Smooth muscle cell (in vitro differentiated cells): ENCODE measurements around the gene LPO. TPM values are rescaled to one million over a fixed set of nuclear protein-coding genes. Genes with fewer than 3 reads are reported as not detected.

ENCODE experiments used
- DNase-seq: peaks from one replicate; lab custom pipeline; 2025; ENCODE audit not compliant: unreplicated experiment; lab: John Stamatoyannopoulos, UW
- H2AFZ ChIP-seq: fragments of 200-600 bp; sonication (generic); 2 replicates; pipeline ENCODE4 v1.6.0; 2016; ENCODE audit warnings: antibody characterized with exemption, low read depth, mild to moderate bottlenecking
- H3F3A ChIP-seq: fragments of 200-600 bp; sonication (generic); 2 replicates; pipeline ENCODE4 v1.6.0; 2017; ENCODE audit warnings: antibody characterized with exemption, low read depth
- H3K27ac ChIP-seq: fragments of 200-600 bp; sonication (generic); 2 replicates; pipeline ENCODE4 v1.5.1; 2016; ENCODE audit warnings: low read depth, mild to moderate bottlenecking
- H3K27me3 ChIP-seq: fragments of 200-600 bp; sonication (generic); 2 replicates; pipeline ENCODE4 v1.6.1; 2016; ENCODE audit warnings: low read depth, mild to moderate bottlenecking
- H3K36me3 ChIP-seq: fragments of 200-600 bp; sonication (generic); 2 replicates; pipeline ENCODE4 v1.5.1; 2016; ENCODE audit warnings: low read depth
- H3K4me1 ChIP-seq: fragments of 200-600 bp; sonication (generic); 2 replicates; pipeline ENCODE4 v1.5.1; 2016; ENCODE audit warnings: low read depth
- H3K4me2 ChIP-seq: fragments of 200-600 bp; sonication (generic); 2 replicates; pipeline ENCODE4 v1.6.0; 2016; ENCODE audit warnings: mild to moderate bottlenecking
- H3K4me3 ChIP-seq: fragments of 200-600 bp; sonication (generic); 2 replicates; pipeline ENCODE4 v1.5.1; 2016; ENCODE audit warnings: mild to moderate bottlenecking
- H3K79me2 ChIP-seq: fragments of 200-600 bp; sonication (generic); 2 replicates; pipeline ENCODE4 v1.6.0; 2016; ENCODE audit warnings: low read depth, mild to moderate bottlenecking
- H3K9ac ChIP-seq: fragments of 200-600 bp; sonication (generic); 2 replicates; pipeline ENCODE4 v1.6.0; 2016; ENCODE audit warnings: low read depth
- H3K9me3 ChIP-seq: fragments of 200-600 bp; sonication (generic); replicated peaks from 2 replicates; pipeline ENCODE4 v1.5.1; 2016; ENCODE audit warnings: low read depth
- H4K20me1 ChIP-seq: fragments of 200-600 bp; sonication (generic); 2 replicates; pipeline ENCODE4 v1.6.0; 2016; ENCODE audit warnings: low read depth
- WGBS: methylation state at CpG from one replicate; pipeline ENCODE4 v1.1.7; 2016; ENCODE audit warnings: low lambda C conversion rate; 5-methylcytosine and 5-hydroxymethylcytosine counted together
- polyA plus RNA-seq: library from polyadenylated mRNA; unstranded; fragments of >200 nt; fragmentation: Nextera tagmentation; extraction: Ambion mirVana; gene quantifications from 2 replicates; pipeline ENCODE4 v1.2.1, GENCODE V29; 2016
- total RNA-seq: library from RNA; depleted of rRNA; stranded (reverse); fragments of >200 nt; gene quantifications from 2 replicates; pipeline ENCODE4 v1.2.3, GENCODE V29; 2014
- TF ChIP-seq, protein P1 (sequence below): fragments of 200-600 bp; sonication (generic); IDR thresholded peaks from 2 replicates; pipeline ENCODE4 v1.5.1; 2017; ENCODE audit warnings: borderline replicate concordance, mild to moderate bottlenecking, antibody characterized with exemption; ENCODE audit not compliant: insufficient read depth, poor library complexity, severe bottlenecking

The LPO gene
- total and polyA plus RNA-seq, 2 experiments from 2014 or later, result 3.3 to 4.1 TPM

- WGBS, result 96% methylated on average over 7 of the region's 7 CpGs
Measured at GRCh38 chr17:58265902-58266875, 27.8 kb downstream of the LPO start.

GRCh38 chr17:58267347-58268324 is 29.3 kb downstream of the LPO start:
- Histone ChIP-seq H4K20me1 (no peaks in the 10 kb centered on the region), H3K27me3 (peaks cover 32% of the 10 kb centered on the region), H3K4me2 (no peak overlapping the region), H3K9ac (no peak overlapping the region), H3F3A (no peaks in the 10 kb centered on the region), H3K36me3 (no peaks in the 10 kb centered on the region), H3K27ac (no peak overlapping the region), H2AFZ (no peak overlapping the region), H3K4me1 (no peaks in the 10 kb centered on the region), H3K9me3 (no peaks in the 10 kb centered on the region), H3K4me3 (no peak overlapping the region), H3K79me2 (no peaks in the 10 kb centered on the region)
- 91% methylated on average over 22 of the region's 22 CpGs for WGBS
- DNase-seq, result no peak
- TF ChIP-seq, protein P1, sequence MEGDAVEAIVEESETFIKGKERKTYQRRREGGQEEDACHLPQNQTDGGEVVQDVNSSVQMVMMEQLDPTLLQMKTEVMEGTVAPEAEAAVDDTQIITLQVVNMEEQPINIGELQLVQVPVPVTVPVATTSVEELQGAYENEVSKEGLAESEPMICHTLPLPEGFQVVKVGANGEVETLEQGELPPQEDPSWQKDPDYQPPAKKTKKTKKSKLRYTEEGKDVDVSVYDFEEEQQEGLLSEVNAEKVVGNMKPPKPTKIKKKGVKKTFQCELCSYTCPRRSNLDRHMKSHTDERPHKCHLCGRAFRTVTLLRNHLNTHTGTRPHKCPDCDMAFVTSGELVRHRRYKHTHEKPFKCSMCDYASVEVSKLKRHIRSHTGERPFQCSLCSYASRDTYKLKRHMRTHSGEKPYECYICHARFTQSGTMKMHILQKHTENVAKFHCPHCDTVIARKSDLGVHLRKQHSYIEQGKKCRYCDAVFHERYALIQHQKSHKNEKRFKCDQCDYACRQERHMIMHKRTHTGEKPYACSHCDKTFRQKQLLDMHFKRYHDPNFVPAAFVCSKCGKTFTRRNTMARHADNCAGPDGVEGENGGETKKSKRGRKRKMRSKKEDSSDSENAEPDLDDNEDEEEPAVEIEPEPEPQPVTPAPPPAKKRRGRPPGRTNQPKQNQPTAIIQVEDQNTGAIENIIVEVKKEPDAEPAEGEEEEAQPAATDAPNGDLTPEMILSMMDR, result no peak

More at GRCh38 chr17:58265902-58266875, 27.8 kb downstream of the LPO start:
- Histone ChIP-seq H3K27me3 (peaks cover 46% of the 10 kb centered on the region), H4K20me1 (no peaks in the 10 kb centered on the region), H3F3A (no peaks in the 10 kb centered on the region), H3K4me3 (no peak overlapping the region), H3K79me2 (no peaks in the 10 kb centered on the region), H3K4me2 (no peak overlapping the region), H2AFZ (no peak overlapping the region), H3K27ac (no peak overlapping the region), H3K9ac (no peak overlapping the region), H3K4me1 (no peaks in the 10 kb centered on the region), H3K9me3 (no peaks in the 10 kb centered on the region), H3K36me3 (no peaks in the 10 kb centered on the region)
- TF ChIP-seq, protein P1, result no peak
- no peak for DNase-seq

DNA sequence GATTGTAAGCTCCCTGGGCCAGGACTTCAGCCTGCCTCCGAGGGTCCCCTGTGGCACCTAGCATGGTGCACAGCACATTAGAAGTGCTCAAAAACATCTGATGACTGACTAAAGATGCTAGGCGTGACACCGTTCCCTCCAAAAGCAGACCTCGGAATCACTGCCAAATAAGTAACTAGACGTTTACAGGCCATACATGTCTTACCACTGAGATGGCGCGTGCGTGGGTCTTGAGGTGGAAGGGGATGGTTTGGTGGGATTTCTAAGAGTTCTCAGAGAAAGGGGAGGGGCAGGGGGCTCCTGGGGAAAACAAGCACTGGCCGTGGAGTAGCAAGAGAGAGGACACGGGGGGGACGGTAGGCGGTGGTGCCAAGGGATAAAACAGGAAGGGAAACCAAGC is 29.9 kb downstream of the LPO start:
- Histone ChIP-seq H3K9ac (no peak overlapping the region), H4K20me1 (no peaks in the 10 kb centered on the region), H2AFZ (no peak overlapping the region), H3K4me3 (no peak overlapping the region), H3K79me2 (no peaks in the 10 kb centered on the region), H3K27ac (no peak overlapping the region), H3K9me3 (no peaks in the 10 kb centered on the region), H3K4me2 (no peak overlapping the region), H3K4me1 (no peaks in the 10 kb centered on the region), H3F3A (no peaks in the 10 kb centered on the region), H3K27me3 (peaks cover 25% of the 10 kb centered on the region), H3K36me3 (no peaks in the 10 kb centered on the region)
- no peak for DNase-seq
- TF ChIP-seq, protein P1, result no peak
- 95% methylated on average over 12 of the region's 12 CpGs for WGBS
